Endothelial cell (in vitro differentiated cells): Measurements from ENCODE around the gene PHYH. TPM values are rescaled to one million over a fixed set of nuclear protein-coding genes. Genes with fewer than 3 reads are reported as not detected.
A peak's percentile ranks its signal among the peaks of the same experiment; 100 is the strongest.

Experiments
- DNase-seq: peaks from one replicate; pipeline ENCODE4 v3.0.0; 2021; ENCODE audit warnings: low spot score
- H3K27ac Mint-ChIP-seq: one replicate; pipeline ENCODE4 v1.8.0; 2021; ENCODE audit warnings: mixed read lengths, inconsistent platforms; ENCODE audit not compliant: unreplicated experiment
- H3K27me3 Mint-ChIP-seq: one replicate; pipeline ENCODE4 v1.8.0; 2021; ENCODE audit warnings: mild to moderate bottlenecking, moderate library complexity, mixed read lengths, inconsistent platforms; ENCODE audit not compliant: unreplicated experiment
- H3K36me3 Mint-ChIP-seq: one replicate; pipeline ENCODE4 v1.8.0; 2021; ENCODE audit warnings: mild to moderate bottlenecking, low read depth, mixed read lengths, inconsistent platforms; ENCODE audit not compliant: unreplicated experiment
- H3K4me1 Mint-ChIP-seq: one replicate; pipeline ENCODE4 v1.8.0; 2021; ENCODE audit warnings: mild to moderate bottlenecking, mixed read lengths, inconsistent platforms; ENCODE audit not compliant: unreplicated experiment
- H3K4me3 Mint-ChIP-seq: one replicate; pipeline ENCODE4 v1.8.0; 2021; ENCODE audit warnings: mild to moderate bottlenecking, mixed read lengths, inconsistent platforms; ENCODE audit not compliant: unreplicated experiment
- H3K9me3 Mint-ChIP-seq: one replicate; pipeline ENCODE4 v1.8.0; 2021; ENCODE audit warnings: mixed read lengths, inconsistent platforms; ENCODE audit not compliant: unreplicated experiment
- CTCF ChIP-seq: fragments of 200-600 bp; sonication (generic); IDR thresholded peaks from one replicate; pipeline ENCODE4 v1.5.0; 2021; ENCODE audit warnings: antibody characterized with exemption; ENCODE audit not compliant: unreplicated experiment
- total RNA-seq: library from RNA; stranded (reverse); fragmentation: NEBNext Ultra II Directional; extraction: Animal tissue kit (Norgen Biotek cat#: 25700); gene quantifications from one replicate; pipeline ENCODE4 v1.2.1, GENCODE V29; 2021; ENCODE audit not compliant: unreplicated experiment

The PHYH gene
- total RNA-seq, 1 donor from 2014 or later, result 10.2 TPM

GRCh38 chr10:13272164-13272571, 27.7 kb downstream of the PHYH start:
- TF ChIP-seq CTCF, result no peak
- no peak for DNase-seq
- H3K9me3 Mint-ChIP-seq, result no peaks in the 10 kb centered on the region
- no peaks in the 10 kb centered on the region for H3K36me3 Mint-ChIP-seq
- no peak overlapping the region for H3K4me3 Mint-ChIP-seq
- no peak overlapping the region for H3K27ac Mint-ChIP-seq
- peaks cover 1% of the 10 kb centered on the region for H3K27me3 Mint-ChIP-seq
- H3K4me1 Mint-ChIP-seq, result peaks cover 13% of the 10 kb centered on the region

- Mint-ChIP-seq H3K4me1 (peaks cover 8% of the 10 kb centered on the region), H3K9me3 (no peaks in the 10 kb centered on the region), H3K27me3 (peaks cover 1% of the 10 kb centered on the region), H3K27ac (no peak overlapping the region), H3K4me3 (no peak overlapping the region), H3K36me3 (no peaks in the 10 kb centered on the region)
- TF ChIP-seq CTCF, result peak; percentile 44
- peak; percentile 53 for DNase-seq
These were observed 28.2 kb downstream of the PHYH start for GRCh38 chr10:13271552-13272163.

- H3K27ac Mint-ChIP-seq, result no peak overlapping the region
- H3K4me3 Mint-ChIP-seq, result no peak overlapping the region
- no peak for TF ChIP-seq CTCF
- no peaks in the 10 kb centered on the region for H3K36me3 Mint-ChIP-seq
- H3K4me1 Mint-ChIP-seq, result peaks cover 9% of the 10 kb centered on the region
- DNase-seq, result no peak
- H3K27me3 Mint-ChIP-seq, result peaks cover 3% of the 10 kb centered on the region
- H3K9me3 Mint-ChIP-seq, result no peaks in the 10 kb centered on the region
These were observed 28.9 kb downstream of the PHYH start for GRCh38 chr10:13270877-13271551.

GRCh38 chr10:13268841-13269240, 31.0 kb downstream of the PHYH start:
- no peak for DNase-seq
- Mint-ChIP-seq H3K4me3 (no peak overlapping the region), H3K4me1 (peaks cover 16% of the 10 kb centered on the region), H3K27ac (no peak overlapping the region), H3K27me3 (peaks cover 5% of the 10 kb centered on the region), H3K9me3 (no peaks in the 10 kb centered on the region), H3K36me3 (no peaks in the 10 kb centered on the region)
- TF ChIP-seq CTCF, result no peak

- DNase-seq, result no peak
- Mint-ChIP-seq H3K9me3 (no peaks in the 10 kb centered on the region), H3K27ac (no peak overlapping the region), H3K4me1 (peaks cover 16% of the 10 kb centered on the region), H3K27me3 (peaks cover 5% of the 10 kb centered on the region), H3K36me3 (no peaks in the 10 kb centered on the region), H3K4me3 (no peak overlapping the region)
- no peak for TF ChIP-seq CTCF
These were observed 31.6 kb downstream of the PHYH start for GRCh38 chr10:13268310-13268709.
